T-helper 17 cell (primary cell): ENCODE results near the gene GRID1. TPM values are rescaled to one million over a fixed set of nuclear protein-coding genes. Genes with fewer than 3 reads are reported as not detected.
"Not testable (repeated sequence)": the region's sequence is repeated elsewhere in the genome, so short reads cannot be mapped to it uniquely, and the experiment has no call there.

Source experiments
- ATAC-seq: fragments of 150-1000 bp; cut with Tn5 transposase; 2 replicates; pipeline ENCODE4 v1.10.0; 2021; ENCODE audit warnings: mild to moderate bottlenecking, moderate library complexity
- DNase-seq, 3 donors: peaks; one replicate each; pipeline versions ENCODE4 v3.0.0 to v3.0.0-alpha.2; 2020 to 2021
- H3K9me3 ChIP-seq: one replicate; pipeline ENCODE4 v1.7.0; 2013; ENCODE audit warnings: low read length, mild to moderate bottlenecking; ENCODE audit not compliant: control insufficient read depth, poor library complexity, severe bottlenecking
- H3K27ac Mint-ChIP-seq: one replicate; pipeline ENCODE4 v1.8.0; 2022; ENCODE audit warnings: mild to moderate bottlenecking, moderate library complexity, mixed read lengths
- H3K27me3 Mint-ChIP-seq: one replicate; pipeline ENCODE4 v1.8.0; 2022; ENCODE audit warnings: mixed read lengths
- H3K36me3 Mint-ChIP-seq: one replicate; pipeline ENCODE4 v1.8.0; 2022; ENCODE audit warnings: low read depth, mixed read lengths
- H3K4me1 Mint-ChIP-seq: one replicate; pipeline ENCODE4 v1.8.0; 2022; ENCODE audit warnings: mild to moderate bottlenecking, mixed read lengths
- H3K4me3 Mint-ChIP-seq: one replicate; pipeline ENCODE4 v1.8.0; 2022; ENCODE audit warnings: mild to moderate bottlenecking, moderate library complexity, mixed read lengths
- total RNA-seq, 4 donors: library from RNA in 2 of 4; stranded (reverse) in 2 of 4; gene quantifications; one replicate each; pipeline ENCODE4 v1.2.3 and lab custom pipeline; 2022 to 2026

Gene GRID1
- total RNA-seq, 2 donors from 2014 or later, result not detected

DNA sequence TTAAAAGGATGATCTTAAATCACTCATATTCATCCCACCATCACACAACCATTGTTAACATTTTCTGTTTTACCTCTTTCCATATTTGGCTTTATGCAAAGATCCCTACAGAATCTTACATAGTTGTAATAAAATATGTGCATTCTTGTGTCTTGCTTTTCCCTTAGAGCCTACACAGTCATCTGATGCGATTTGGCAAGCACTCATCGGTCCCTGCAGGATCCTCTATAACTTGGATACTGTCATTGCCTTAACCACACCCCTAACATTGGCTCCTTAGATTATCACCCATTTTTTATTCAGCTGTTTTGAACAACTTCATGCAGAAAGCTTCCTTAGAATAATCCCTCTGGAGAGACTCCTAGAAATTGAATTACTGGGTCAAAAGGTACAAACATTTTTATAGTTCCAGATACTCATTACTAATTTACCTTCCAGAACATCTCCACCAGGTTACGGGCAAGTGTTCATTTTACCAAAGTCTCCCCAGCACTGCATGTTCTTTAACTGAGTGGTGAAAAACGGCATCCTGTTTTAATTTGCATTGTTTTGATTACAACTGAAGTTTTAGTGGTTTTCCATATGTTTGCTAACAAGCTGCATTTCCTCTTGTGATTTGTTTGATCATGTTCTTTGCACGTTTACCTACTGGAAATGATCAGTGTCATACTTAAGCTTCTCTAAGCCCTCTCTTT is 268.3 kb downstream of the GRID1 start:
- no peaks in the 10 kb centered on the region for H3K4me1 Mint-ChIP-seq
- no peak for DNase-seq
- H3K36me3 Mint-ChIP-seq, result no peaks in the 10 kb centered on the region
- H3K9me3 ChIP-seq, result no peaks in the 10 kb centered on the region
- H3K27me3 Mint-ChIP-seq, result peaks cover 5% of the 10 kb centered on the region
- H3K4me3 Mint-ChIP-seq, result no peak overlapping the region
- no peak overlapping the region for H3K27ac Mint-ChIP-seq
- ATAC-seq, result no peak

DNA sequence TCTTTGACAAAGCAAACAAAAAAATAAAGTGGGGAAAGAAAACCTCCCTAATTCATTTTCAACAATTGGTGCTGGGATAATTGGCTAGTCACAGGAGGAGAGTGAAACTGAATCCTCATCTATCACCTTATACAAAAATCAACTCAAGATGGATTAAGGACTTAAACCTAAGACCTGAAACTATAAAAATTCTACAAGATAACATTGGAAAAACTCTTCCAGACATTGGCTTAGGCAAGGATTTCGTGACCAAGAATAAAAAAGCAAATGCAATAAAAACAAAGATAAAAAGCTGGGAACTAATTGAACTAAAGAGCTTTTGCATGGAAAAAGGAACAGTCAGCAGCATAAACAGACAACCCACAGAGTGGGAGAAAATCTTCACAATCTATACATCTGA is 271.5 kb downstream of the GRID1 start:
- H3K4me3 Mint-ChIP-seq, H3K4me1 Mint-ChIP-seq, DNase-seq, H3K36me3 Mint-ChIP-seq, H3K27ac Mint-ChIP-seq, ATAC-seq, H3K9me3 ChIP-seq: not testable (repeated sequence)
- H3K27me3 Mint-ChIP-seq, result peaks cover 11% of the 10 kb centered on the region

DNA sequence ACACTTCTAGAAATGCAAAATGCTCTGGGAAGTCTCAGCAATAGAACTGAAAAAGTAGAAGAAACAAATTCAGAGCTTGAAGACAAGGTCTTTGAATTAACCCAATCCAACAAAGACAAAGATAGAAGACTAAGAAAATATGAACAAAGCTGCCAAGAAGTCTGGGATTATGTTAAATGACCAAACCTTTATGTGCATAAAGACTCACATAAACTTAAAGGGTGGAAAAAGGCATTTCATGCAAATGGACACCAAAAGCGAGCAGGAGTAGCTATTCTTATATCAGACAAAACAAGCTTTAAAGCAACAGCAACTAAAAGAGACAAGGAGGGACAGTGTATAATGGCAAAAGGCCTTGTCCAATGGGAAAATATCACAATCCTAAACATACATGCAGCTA is 274.3 kb downstream of the GRID1 start:
- H3K4me3 Mint-ChIP-seq, H3K27ac Mint-ChIP-seq, H3K36me3 Mint-ChIP-seq, H3K9me3 ChIP-seq, ATAC-seq, H3K4me1 Mint-ChIP-seq, DNase-seq: not testable (repeated sequence)
- H3K27me3 Mint-ChIP-seq, result peaks cover 28% of the 10 kb centered on the region

DNA sequence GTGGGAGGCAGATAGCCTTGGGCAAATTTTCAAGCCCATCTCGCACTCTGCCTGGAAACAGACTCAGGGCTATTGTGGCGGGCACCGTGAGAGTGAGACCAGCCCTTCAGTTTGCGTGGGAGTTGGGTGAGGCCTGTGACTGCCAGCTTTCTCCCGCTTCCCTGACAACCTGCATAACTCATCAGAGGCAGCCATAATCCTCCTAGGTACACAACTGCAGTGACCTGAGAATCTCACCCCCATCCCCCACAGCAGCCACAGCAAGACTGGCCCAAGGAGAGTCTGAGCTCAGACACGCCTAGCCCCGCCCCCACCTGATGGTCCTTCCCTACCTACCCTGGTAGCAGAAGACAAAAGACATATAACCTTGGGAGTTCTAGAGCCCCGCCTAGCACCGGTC is 275.4 kb downstream of the GRID1 start:
- H3K9me3 ChIP-seq, result no peaks in the 10 kb centered on the region
- DNase-seq (no peak), ATAC-seq (no peak)
- H3K4me3 Mint-ChIP-seq, result no peak overlapping the region
- no peaks in the 10 kb centered on the region for H3K4me1 Mint-ChIP-seq
- H3K27ac Mint-ChIP-seq, result no peak overlapping the region
- H3K27me3 Mint-ChIP-seq, result peaks cover 36% of the 10 kb centered on the region
- H3K36me3 Mint-ChIP-seq, result peaks cover 3% of the 10 kb centered on the region

DNA sequence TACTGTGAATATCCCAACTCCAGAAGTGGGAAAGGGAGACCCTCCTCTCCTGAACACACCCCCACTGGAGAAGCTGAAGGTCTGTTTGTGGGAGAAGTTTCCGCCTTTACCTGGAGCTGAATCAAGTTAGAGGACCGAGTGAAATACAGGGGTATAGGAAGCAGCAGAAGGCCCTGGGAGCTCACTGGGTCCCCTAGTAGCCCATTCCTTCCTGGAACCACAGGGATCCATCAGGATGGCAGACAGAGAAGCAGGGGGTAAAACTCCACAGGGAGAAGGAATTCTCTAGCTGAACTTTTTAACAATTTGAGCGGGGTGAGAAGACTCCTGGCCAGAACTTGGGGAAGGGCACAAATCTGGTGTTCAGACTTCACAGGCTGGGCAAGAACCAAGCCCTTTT is 275.8 kb downstream of the GRID1 start:
- Mint-ChIP-seq H3K27me3 (peaks cover 40% of the 10 kb centered on the region), H3K4me1 (no peaks in the 10 kb centered on the region), H3K36me3 (peaks cover 5% of the 10 kb centered on the region), H3K27ac (no peak overlapping the region), H3K4me3 (no peak overlapping the region)
- ATAC-seq (no peak), DNase-seq (no peak)
- H3K9me3 ChIP-seq, result no peaks in the 10 kb centered on the region

DNA sequence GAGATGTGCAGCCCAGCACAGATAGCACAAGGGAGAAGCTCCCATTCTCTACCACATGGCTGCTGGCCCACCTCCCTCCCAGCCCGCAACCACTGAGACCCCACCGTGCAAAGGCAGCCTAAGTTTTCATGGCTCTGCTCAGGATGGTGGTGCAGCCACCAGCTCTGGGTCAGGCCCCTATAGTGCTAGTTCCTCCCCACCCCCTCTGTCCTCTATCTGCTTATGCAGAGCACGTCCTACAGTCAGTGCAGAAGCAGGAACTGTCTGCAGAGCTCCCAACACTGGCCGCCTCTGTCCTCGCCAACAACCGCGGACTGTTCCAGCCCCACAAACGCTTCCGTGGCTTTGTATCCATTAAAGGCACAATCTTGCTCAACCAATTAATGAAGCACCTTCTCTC is 278.9 kb downstream of the GRID1 start:
- DNase-seq, result no peak
- Mint-ChIP-seq H3K27ac (no peak overlapping the region), H3K4me3 (no peak overlapping the region)

DNA sequence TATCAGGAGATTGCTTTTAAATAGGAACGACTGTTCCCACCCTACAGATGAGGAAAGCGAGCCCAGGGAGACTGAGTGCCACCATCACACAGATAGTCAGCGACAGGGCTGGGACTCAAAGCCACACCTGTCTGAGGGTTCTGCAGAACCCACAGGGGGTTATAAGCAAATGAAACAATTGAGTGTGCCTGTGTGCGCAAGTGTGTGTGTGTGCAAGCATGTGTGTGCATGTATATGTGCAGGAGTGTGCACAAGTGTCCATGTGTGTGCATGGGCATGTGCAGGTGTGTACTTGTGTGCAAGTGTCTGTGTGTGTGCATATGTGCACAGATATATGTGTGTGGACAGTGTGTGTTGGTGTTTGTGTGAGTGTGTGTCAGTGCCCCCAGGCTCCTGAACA is 280.2 kb downstream of the GRID1 start:
- DNase-seq (no peak), ATAC-seq (no peak)
- Mint-ChIP-seq H3K36me3 (peaks cover 5% of the 10 kb centered on the region), H3K27me3 (peaks cover 71% of the 10 kb centered on the region), H3K4me3 (no peak overlapping the region), H3K27ac (no peak overlapping the region), H3K4me1 (no peaks in the 10 kb centered on the region)
- no peaks in the 10 kb centered on the region for H3K9me3 ChIP-seq

More for the DNA sequence above, 278.9 kb downstream of the GRID1 start:
- no peak for ATAC-seq
- no peaks in the 10 kb centered on the region for H3K9me3 ChIP-seq
- peaks cover 5% of the 10 kb centered on the region for H3K36me3 Mint-ChIP-seq
- no peaks in the 10 kb centered on the region for H3K4me1 Mint-ChIP-seq
- H3K27me3 Mint-ChIP-seq, result peaks cover 69% of the 10 kb centered on the region

DNA sequence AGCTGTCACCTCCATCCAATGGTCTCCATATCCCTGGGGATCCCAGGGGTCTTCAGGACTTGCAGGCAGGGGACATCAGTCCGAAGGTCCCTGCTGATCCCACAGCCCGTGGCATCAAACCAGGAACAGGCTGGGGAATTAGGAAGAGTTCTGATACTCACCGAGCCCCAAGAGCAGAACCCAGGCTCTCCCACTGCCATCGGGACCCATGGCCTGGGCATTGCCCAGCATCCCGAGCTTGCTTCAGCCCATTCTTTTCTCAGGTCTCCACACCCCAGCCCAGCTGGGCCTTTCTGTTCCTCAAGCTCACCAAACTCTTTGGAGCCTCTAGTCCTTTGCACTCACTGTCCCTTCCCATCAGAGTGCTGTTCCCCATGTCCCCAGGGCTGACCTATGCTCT is 280.9 kb downstream of the GRID1 start:
- H3K4me3 Mint-ChIP-seq, result no peak overlapping the region
- H3K36me3 Mint-ChIP-seq, result peaks cover 5% of the 10 kb centered on the region
- no peaks in the 10 kb centered on the region for H3K9me3 ChIP-seq
- no peaks in the 10 kb centered on the region for H3K4me1 Mint-ChIP-seq
- H3K27me3 Mint-ChIP-seq, result peaks cover 76% of the 10 kb centered on the region
- no peak for DNase-seq
- ATAC-seq, result no peak
- H3K27ac Mint-ChIP-seq, result no peak overlapping the region

DNA sequence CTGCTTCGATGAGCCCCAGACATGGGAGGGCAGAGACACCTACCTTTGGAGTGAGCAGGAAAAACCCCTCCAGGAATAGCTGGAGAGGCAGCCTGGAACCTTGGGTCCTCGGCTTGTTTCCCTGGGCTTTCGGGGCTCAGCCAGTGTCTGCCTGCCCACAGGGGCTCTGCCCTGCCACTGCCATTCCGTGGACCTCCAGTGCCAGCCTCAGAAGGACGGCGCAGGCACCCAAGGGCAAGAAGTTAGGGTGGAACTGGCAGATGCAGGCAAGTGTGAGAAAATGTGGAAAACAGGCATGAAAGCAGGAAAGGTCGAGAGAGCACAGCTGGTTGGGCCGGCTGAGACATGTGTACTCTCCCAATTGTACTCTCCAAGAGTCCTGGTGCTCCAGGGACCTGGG is 281.5 kb downstream of the GRID1 start:
- peaks cover 74% of the 10 kb centered on the region for H3K27me3 Mint-ChIP-seq
- no peak for ATAC-seq

DNA sequence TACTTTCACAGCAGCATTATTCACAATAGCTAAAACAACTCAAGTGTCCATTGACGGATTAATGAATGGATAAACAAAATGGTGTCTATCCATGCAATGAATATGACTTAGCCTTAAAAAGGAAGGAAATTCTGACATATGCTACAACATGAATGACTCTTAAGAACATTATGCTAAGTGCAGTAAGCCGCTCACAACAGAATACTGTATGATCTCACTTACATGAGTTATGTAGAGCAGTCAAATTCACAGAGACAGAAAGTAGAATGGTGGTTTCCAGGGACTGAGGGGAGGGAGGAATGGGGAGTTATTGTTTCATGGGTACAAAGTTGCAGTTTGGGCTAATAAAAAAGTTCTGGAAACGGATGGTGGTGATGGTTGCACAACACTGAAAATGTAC is 282.0 kb downstream of the GRID1 start:
- H3K4me3 Mint-ChIP-seq, result no peak overlapping the region
- H3K27me3 Mint-ChIP-seq, result peaks cover 78% of the 10 kb centered on the region
- no peak overlapping the region for H3K27ac Mint-ChIP-seq
- DNase-seq (no peak), ATAC-seq (no peak)
- no peaks in the 10 kb centered on the region for H3K4me1 Mint-ChIP-seq
- H3K36me3 Mint-ChIP-seq, result peaks cover 5% of the 10 kb centered on the region
- H3K9me3 ChIP-seq, result no peaks in the 10 kb centered on the region

More for the DNA sequence above, 281.5 kb downstream of the GRID1 start:
- H3K27ac Mint-ChIP-seq, result no peak overlapping the region
- H3K36me3 Mint-ChIP-seq, result peaks cover 5% of the 10 kb centered on the region
- H3K9me3 ChIP-seq, result no peaks in the 10 kb centered on the region
- no peak for DNase-seq
- H3K4me1 Mint-ChIP-seq, result no peaks in the 10 kb centered on the region
- H3K4me3 Mint-ChIP-seq, result no peak overlapping the region

DNA sequence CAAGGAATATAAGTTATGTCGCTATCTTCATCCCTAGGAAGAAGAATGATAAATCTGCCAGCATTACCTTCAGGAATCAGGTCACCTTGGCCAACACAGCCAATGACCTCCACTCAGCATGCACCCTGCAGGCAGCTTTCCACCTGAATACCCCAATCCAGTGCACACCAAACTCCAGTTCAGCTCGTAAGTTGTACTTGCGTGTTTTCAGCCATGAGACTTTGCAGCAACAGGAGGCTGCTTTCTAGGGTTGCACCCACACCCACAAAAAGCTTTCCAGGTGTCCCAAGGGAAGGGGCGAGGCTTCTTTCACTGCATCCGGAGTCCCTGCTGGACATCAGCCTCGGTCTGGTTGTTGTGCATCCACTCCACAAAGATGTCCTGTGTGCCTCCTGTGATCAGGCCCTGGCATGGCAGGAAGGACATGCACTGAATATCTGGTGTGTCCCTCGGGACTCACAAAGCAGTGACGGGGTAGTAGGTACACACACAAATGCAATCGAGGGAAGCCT is 282.9 kb downstream of the GRID1 start:
- no peak overlapping the region for H3K27ac Mint-ChIP-seq
- no peaks in the 10 kb centered on the region for H3K4me1 Mint-ChIP-seq
- DNase-seq (no peak), ATAC-seq (no peak)
- peaks cover 74% of the 10 kb centered on the region for H3K27me3 Mint-ChIP-seq
- no peaks in the 10 kb centered on the region for H3K9me3 ChIP-seq
- no peak overlapping the region for H3K4me3 Mint-ChIP-seq
- peaks cover 5% of the 10 kb centered on the region for H3K36me3 Mint-ChIP-seq

DNA sequence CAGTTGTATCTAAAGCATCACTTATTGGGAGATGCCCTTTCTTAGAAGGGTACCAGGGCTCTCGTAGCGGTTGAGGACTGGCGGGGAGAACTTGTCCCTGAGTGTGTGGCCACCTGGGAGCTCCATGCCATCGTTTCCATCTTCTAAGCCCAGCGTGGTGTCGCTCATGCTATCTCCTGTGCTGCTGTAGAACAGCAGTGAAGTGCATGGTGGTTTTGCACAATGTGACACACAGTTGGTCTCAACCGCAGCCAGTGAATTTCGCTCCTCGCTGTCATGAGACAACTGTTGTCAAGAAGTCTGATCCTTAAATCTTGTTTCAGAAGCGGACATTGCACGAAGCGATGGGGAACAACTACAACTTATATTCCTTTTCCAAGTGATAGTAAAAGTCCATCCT is 283.4 kb downstream of the GRID1 start:
- DNase-seq (no peak), ATAC-seq (no peak)
- no peaks in the 10 kb centered on the region for H3K9me3 ChIP-seq
- Mint-ChIP-seq H3K27me3 (peaks cover 74% of the 10 kb centered on the region), H3K36me3 (peaks cover 5% of the 10 kb centered on the region), H3K4me3 (no peak overlapping the region), H3K27ac (no peak overlapping the region), H3K4me1 (no peaks in the 10 kb centered on the region)

DNA sequence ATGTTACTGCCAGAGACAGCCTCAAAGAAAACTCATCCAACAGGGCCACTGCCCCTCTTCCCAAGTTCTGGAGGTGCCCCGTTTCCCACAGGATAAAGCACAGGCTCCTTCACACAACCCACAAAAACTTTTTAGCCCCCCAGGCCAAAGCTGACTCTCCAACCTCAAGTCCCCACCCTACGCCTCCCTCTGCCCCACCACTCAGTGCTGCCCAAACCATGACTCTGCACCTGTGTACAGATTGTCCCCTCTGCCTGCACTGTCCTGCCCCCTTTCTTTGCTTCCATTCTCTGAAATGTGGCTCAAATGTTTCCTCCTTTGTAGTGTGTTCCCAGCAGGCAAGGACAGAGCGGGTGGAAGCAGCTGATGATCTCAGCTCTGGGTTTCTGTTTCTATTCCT is 284.0 kb downstream of the GRID1 start:
- H3K4me1 Mint-ChIP-seq, result no peaks in the 10 kb centered on the region
- DNase-seq (no peak), ATAC-seq (no peak)
- H3K27me3 Mint-ChIP-seq, result peaks cover 69% of the 10 kb centered on the region
- no peaks in the 10 kb centered on the region for H3K9me3 ChIP-seq
- H3K27ac Mint-ChIP-seq, result no peak overlapping the region
- peaks cover 2% of the 10 kb centered on the region for H3K36me3 Mint-ChIP-seq
- H3K4me3 Mint-ChIP-seq, result no peak overlapping the region

DNA sequence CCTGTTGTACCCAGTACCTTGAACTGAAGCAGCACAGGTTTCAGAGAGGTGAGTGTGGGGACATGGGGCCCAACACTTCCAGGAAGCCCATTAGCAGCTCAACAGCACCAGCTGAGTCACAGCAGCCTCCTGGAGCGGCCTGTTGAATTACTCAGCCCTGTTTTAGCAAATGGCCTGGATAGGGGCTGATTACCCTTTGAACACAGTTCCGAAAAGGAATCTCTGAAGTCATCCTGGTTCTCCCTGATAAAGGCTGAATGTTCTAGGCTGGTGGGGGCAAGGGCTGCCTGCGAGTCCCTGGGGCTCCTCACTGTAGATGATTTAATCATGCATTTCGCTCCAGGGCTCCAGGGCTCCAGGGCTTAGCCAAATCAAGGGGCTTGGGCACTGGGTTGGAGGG is 287.5 kb downstream of the GRID1 start:
- no peak for DNase-seq
- Mint-ChIP-seq H3K27me3 (peaks cover 51% of the 10 kb centered on the region), H3K4me1 (no peaks in the 10 kb centered on the region), H3K4me3 (no peak overlapping the region), H3K36me3 (no peaks in the 10 kb centered on the region), H3K27ac (no peak overlapping the region)
- no peak for ATAC-seq
- H3K9me3 ChIP-seq, result no peaks in the 10 kb centered on the region
